Measurements from ENCODE around the gene MED31.

Gene MED31

GRCh38 chr17:6640536-6641246 is 10.7 kb downstream of the MED31 start, which contains the start of the genes KIAA0753 and TXNDC17 (continued):
- TF ChIP-seq ZEB2 (tag by site-specific recombination; IDR thresholded peaks at IDR 0.05) = peak; percentile 81
- TF ChIP-seq ZNF843 (tag by site-specific recombination; IDR thresholded peaks at IDR 0.05) = peak; percentile 14; the same call in 1 of the 2 replicates
- TF ChIP-seq ZNF302 (tag by site-specific recombination; IDR thresholded peaks at IDR 0.05; ENCODE audit: low read depth) = no peak
- TF ChIP-seq SP3 (tag by site-specific recombination; IDR thresholded peaks at IDR 0.05) = peak; percentile 94
- no peak for TF ChIP-seq ZNF473 (tag by site-specific recombination; IDR thresholded peaks at IDR 0.05)
- TF ChIP-seq YY1 (tag by site-specific recombination; IDR thresholded peaks at IDR 0.05) = peak; percentile 43
- no peak for TF ChIP-seq FEZF1 (tag by site-specific recombination; IDR thresholded peaks at IDR 0.05)
- TF ChIP-seq ZNF571 (tag by site-specific recombination; IDR thresholded peaks at IDR 0.05) = no peak
- peak; percentile 40; the same call in 1 of the 2 replicates for TF ChIP-seq ZNF391 (tag by site-specific recombination; IDR thresholded peaks at IDR 0.05; ENCODE audit: borderline replicate concordance, low read depth)
- peak; percentile 86 for TF ChIP-seq ZXDB (tag by site-specific recombination; IDR thresholded peaks at IDR 0.05)
- TF ChIP-seq ZNF324 (tag by site-specific recombination; IDR thresholded peaks at IDR 0.05) = peak; percentile 74; the same call in 1 of the 2 replicates
- TF ChIP-seq ZNF146 (tag by site-specific recombination; IDR thresholded peaks at IDR 0.05) = no peak
- TF ChIP-seq EGR2 (tag by site-specific recombination; IDR thresholded peaks at IDR 0.05; ENCODE audit: low read depth) = peak; percentile 77
- TF ChIP-seq KLF8 (tag by site-specific recombination; IDR thresholded peaks at IDR 0.05) = peak; percentile 92
- TF ChIP-seq ZBTB17 (tag by site-specific recombination; IDR thresholded peaks at IDR 0.05) = peak; percentile 86
- TF ChIP-seq, protein P1, sequence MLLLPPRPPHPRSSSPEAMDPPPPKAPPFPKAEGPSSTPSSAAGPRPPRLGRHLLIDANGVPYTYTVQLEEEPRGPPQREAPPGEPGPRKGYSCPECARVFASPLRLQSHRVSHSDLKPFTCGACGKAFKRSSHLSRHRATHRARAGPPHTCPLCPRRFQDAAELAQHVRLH (tag by site-specific recombination; IDR thresholded peaks at IDR 0.05) = peak; percentile 96
- TF ChIP-seq ZNF610 (tag by site-specific recombination; IDR thresholded peaks at IDR 0.05; ENCODE audit: borderline replicate concordance) = 0 out of 2 replicates have a peak, but pooled peaks have one; percentile 39
- peak; percentile 81 for TF ChIP-seq HIC1 (tag by site-specific recombination; IDR thresholded peaks at IDR 0.05)
- TF ChIP-seq ZSCAN16 (tag by site-specific recombination; IDR thresholded peaks at IDR 0.05) = no peak
- peak; percentile 19; the same call in 1 of the 2 replicates for TF ChIP-seq ZBTB7A (tag by site-specific recombination; IDR thresholded peaks at IDR 0.05; ENCODE audit: low read depth)
- TF ChIP-seq ZNF76 (tag by site-specific recombination; IDR thresholded peaks at IDR 0.05; ENCODE audit: borderline replicate concordance, low read depth) = peak; percentile 93
- peak; percentile 78 for TF ChIP-seq KLF9 (tag by site-specific recombination; IDR thresholded peaks at IDR 0.05; ENCODE audit: low read depth)
- peak; percentile 83; the same call in 1 of the 2 replicates for TF ChIP-seq KLF7 (tag by site-specific recombination; IDR thresholded peaks at IDR 0.05; ENCODE audit: borderline replicate concordance)
- TF ChIP-seq KLF17 (tag by site-specific recombination; IDR thresholded peaks at IDR 0.05) = peak; percentile 86
- TF ChIP-seq ZBTB48 (tag by site-specific recombination; IDR thresholded peaks at IDR 0.05) = no peak
- TF ChIP-seq, protein P2, sequence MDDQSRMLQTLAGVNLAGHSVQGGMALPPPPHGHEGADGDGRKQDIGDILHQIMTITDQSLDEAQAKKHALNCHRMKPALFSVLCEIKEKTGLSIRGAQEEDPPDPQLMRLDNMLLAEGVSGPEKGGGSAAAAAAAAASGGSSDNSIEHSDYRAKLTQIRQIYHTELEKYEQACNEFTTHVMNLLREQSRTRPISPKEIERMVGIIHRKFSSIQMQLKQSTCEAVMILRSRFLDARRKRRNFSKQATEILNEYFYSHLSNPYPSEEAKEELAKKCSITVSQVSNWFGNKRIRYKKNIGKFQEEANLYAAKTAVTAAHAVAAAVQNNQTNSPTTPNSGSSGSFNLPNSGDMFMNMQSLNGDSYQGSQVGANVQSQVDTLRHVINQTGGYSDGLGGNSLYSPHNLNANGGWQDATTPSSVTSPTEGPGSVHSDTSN (CRISPR knock-in tag; IDR thresholded peaks at IDR 0.05) = 0 out of 2 replicates have a peak, but pooled peaks have one; percentile 16
- TF ChIP-seq ZNF677 (tag by site-specific recombination; IDR thresholded peaks at IDR 0.05) = no peak
- TF ChIP-seq, protein P3, sequence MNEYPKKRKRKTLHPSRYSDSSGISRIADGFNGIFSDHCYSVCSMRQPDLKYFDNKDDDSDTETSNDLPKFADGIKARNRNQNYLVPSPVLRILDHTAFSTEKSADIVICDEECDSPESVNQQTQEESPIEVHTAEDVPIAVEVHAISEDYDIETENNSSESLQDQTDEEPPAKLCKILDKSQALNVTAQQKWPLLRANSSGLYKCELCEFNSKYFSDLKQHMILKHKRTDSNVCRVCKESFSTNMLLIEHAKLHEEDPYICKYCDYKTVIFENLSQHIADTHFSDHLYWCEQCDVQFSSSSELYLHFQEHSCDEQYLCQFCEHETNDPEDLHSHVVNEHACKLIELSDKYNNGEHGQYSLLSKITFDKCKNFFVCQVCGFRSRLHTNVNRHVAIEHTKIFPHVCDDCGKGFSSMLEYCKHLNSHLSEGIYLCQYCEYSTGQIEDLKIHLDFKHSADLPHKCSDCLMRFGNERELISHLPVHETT (tag by site-specific recombination; IDR thresholded peaks at IDR 0.05) = peak; percentile 27; the same call in 1 of the 2 replicates
- TF ChIP-seq ZNF629 (tag by site-specific recombination; IDR thresholded peaks at IDR 0.05) = peak; percentile 70
- TF ChIP-seq TCF7L2 (IDR thresholded peaks at IDR 0.05; ENCODE audit: borderline replicate concordance, low read depth, low read length) = peak; percentile 60; the same call in 1 of the 2 replicates
- TF ChIP-seq ZNF19 (tag by site-specific recombination; IDR thresholded peaks at IDR 0.05; ENCODE audit: low read depth) = no peak
- peak; percentile 81 for TF ChIP-seq KLF10 (tag by site-specific recombination; IDR thresholded peaks at IDR 0.05)
- no peak for TF ChIP-seq ZNF133 (tag by site-specific recombination; IDR thresholded peaks at IDR 0.05)
- TF ChIP-seq KLF16 (tag by site-specific recombination; IDR thresholded peaks at IDR 0.05) = peak; percentile 70
- TF ChIP-seq ZNF777 (tag by site-specific recombination; IDR thresholded peaks at IDR 0.05; ENCODE audit: borderline replicate concordance) = peak; percentile 81

All from HEK293 (cell line).